T1000 (cell line): ENCODE data around the gene MAML3.

ENCODE experiments used
- DNase-seq: peaks from one replicate; lab custom pipeline; 2025; ENCODE audit warnings: mixed read lengths; lab: John Stamatoyannopoulos, UW

Gene MAML3

DNA sequence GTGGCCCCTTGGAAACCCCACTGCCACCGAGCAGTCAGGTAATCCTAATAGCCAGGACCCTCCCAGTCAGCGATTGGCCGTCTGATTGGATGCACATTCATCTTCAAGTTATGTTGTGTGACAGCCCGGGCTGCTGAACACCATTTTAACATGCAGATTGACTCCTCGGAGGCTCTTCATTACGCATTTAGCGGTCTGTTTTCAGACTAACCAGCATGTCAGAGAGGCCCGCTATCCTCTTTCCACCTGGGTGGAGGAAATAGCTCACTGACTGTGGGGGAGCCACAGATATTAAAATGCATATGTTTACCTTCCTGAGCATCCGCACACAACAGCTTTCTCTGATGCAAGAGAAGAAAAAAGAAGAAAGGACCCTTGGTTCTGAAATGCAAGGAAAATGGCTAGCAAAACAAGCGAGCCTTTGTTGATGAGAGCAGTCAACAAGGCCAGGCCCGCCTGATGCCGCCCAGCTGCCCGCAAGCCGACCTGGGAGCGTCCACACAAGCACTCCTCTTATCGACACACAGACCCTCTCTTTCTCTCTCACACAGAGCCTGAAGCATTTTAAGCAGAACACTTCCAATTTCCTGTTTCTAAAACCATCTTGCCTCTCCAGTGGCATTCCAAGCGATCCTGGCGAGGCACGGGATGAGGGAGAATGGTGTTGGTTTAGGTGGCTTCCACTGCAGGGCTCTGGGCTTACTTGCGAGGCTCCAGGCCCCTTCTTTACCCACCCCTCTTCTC lies 370.1 kb downstream of the MAML3 start:
- no peak for DNase-seq

DNA sequence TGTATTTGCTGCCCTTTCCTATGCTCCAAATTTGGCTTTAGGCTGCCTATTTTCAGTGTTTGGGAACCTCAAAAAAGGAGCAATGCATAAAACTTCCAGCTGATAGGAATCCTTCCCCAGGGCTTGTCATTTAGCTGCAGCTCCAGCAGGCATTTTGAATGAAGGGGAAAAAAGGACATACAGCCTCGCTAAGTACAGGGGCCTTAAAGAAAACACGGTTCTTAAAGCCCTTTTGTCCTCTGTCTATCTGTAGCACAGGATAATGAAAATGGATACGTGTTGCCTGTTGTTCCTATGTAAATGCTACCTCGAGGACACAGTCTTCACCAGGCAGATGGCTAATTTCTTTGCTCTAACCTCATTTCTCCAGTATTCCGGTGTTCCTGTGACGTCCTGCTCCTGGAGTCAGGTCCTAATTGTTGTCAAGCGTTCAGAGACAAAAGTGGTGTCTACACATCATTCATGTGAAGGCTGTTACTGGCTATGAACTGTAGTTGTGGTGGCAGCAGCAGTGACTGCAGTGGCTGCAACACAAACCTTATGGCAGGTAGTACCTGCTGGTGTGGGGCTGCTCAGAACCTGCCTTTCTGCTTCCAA lies 371.0 kb downstream of the MAML3 start:
- DNase-seq = no peak

DNA sequence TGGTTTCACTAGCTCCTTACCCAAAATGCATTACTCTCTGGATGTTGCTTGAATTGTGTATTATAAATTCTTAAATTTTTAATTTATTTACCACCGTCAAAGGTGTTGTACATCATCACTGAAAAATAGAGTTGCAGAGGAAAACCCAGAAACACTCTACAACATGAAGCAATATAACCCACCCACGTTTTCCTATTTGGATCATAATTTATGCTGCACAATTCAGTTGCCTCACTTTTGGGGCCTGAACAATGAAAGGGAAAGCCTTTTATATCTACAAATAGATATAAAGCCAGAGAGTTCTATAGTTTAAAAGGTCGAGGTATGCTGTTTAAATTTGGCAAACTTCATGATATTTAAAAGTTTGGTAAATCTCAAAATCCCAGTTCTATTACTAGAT lies 372.9 kb downstream of the MAML3 start:
- no peak for DNase-seq

DNA sequence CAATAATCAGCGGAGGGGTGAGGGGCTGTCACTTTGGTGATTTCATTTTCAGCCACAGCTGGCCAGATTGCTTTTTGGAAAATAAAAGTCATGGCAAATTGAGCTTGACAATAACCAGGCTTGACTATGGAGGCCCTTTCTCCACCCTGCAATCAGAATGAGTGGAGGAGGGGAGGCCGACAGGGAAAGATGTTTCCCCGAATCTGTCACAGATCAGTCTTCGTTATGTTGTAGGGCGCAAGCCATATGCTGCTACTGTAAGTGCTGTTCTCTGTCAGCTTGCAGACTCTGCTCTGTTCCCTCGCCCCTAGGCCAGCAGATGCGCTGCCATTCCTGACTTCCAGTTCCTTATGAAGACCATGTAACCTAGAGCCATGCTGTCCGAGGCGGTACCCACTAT lies 374.3 kb downstream of the MAML3 start:
- no peak for DNase-seq

DNA sequence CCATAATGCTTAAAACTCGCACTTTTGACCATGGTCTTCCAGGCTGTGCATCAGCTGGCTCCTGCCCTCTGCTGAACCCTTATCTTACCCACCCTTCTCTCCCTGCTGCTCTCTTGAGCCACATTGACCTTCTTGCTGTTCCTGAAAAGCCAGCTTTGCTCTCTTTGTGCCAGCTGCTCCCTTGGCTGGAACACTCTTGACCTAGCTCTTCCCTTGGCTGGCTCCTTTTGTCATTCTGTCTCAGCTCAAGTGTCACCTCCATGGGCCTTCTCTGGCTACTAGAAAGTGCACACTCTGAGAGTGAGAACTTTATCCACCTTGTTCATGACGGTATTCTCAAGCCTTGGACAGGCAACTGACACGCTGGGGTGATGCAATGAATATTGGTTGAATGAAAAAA lies 376.2 kb downstream of the MAML3 start:
- DNase-seq = no peak

DNA sequence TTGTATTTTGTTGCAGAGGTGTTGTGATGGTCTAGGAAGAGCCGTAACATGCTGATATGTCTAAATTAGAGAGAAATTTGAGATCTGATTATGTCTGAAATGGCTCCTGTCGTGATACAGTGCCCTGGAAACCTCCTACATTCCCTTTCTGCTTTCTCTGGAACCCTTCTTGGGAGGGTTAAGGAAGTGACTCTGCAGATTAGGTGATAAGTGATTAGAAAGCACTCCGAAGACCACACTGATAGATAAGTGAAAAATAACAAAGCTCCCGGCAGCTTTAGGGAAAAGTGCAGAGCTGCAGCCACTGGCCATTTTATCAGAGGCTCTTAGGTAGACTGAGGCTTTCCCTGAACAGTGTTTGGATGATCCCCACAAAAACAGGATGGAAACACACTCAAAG lies 377.7 kb downstream of the MAML3 start:
- DNase-seq = no peak

DNA sequence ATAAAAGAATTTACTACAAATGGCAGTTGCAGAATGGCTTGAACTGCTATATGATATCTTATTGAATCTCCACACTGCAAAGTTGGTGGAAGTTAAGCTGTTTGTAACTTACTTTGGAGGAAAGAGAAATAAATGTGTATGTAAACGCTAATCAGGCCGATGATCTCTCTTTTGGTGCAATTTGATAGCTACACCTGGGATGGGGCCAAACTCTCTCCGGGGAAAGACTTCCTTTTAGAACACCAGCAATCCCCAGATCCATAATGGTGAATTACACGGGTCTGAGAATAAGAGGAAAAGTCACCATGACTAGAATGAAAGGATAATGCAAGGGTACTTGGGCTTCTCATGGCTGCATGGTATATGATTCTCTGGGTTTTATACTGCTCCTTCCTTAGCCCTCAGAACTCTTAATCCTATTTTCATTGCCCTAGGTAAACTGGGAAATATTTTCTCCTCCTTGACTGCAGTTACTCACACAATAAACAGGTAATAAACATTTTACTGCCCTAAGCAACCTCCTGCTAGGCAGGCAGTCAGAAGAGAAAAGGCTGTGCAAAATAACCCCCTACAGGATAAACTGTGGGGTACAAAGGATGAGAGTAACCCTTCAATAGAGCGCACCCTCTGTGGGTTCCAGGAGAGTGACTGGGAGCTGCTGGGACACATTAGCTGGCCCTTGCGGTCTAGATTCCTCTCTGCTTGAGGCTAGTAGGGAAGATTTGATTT lies 379.1 kb downstream of the MAML3 start:
- DNase-seq = no peak

DNA sequence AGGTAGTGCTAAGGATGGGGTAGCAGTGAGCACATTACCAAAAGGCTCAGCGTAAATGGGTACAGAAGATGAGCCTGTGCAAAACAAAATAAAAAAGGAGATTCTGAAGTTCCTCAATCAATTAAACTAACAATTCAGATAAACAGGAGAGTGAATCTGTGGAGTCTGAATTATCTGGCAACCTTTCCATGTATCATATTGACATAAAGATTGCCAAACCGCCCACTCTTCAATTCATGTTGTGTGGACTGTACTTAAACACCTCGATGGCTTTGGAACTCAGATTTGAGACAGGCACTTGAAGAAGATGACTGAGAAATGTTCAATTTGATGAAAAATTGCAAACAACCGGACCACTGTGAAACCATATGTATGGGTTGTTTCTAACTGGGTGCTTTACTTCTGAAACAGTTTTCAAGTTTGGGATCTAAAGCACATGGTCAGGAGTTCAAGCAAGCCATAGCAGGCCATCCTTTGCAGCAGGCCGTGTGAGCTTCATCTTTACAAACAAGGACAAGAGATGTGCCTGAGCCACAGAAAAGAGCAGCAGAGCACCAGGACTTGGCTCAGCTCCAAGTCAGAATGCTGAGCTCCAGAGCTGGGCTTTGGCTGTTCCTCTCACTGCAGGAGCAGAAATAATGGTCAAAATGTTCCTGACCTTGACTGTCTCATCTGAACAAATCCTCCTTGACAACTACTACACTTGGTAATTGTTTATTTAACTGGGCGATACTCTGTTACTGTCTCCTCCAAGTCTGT lies 380.2 kb downstream of the MAML3 start:
- DNase-seq = no peak

DNA sequence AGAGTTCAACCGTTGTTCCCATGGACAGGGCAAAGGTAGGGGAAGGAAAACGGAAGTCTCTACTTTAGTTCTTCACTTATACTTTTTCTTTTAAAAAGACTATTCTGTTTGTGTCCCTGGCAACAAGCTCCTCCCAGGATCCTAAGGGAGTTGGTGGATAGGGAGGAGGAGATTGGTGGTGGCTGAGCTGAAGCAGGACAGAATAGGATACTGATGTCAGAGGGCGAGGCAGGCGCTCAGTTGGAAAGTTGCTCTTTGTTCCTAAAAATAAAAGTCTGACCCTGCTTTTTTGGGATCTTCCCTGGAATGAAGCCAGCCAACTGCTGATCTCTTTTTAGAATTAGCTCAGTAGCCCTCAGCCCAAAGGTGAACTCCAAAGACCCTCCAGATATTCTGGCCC lies 383.6 kb downstream of the MAML3 start:
- no peak for DNase-seq

DNA sequence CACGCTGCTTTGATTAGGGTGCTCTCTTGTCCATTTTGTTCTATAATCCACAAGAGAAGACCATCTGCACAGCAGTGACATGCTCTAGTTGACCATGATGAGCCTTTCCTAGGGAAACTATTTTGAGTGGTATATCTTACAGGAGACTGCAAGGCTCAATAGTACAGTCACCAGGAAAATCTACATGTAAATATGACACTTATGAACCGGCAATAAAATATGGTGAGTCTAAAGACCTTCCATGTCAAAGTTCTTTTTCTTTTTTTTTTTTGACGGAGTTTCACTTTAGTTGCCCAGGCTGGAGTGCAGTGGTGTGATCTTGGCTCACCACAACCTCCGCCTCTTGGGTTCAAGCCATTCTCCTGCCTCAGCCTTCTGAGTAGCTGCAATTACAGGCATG lies 384.6 kb downstream of the MAML3 start:
- DNase-seq = no peak

DNA sequence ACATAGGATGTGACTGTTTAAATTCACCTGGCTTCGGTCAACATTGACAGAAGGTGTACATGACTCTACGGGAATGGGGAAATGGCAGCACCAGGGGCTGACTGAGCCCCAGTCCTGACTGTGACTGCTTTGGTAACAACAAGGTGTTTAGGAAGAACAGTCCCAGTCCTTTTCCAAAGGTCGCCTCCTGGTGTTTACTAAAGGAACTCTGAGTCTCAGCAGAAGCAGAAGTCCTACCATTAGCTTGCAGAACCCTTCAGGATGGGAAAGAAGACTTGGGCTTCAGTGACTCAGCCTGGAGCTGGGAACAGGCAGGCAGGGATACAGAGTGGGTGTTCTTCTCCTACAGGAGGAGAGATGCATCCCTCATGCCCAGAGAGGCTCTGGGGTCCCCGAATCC lies 385.1 kb downstream of the MAML3 start:
- DNase-seq = no peak

DNA sequence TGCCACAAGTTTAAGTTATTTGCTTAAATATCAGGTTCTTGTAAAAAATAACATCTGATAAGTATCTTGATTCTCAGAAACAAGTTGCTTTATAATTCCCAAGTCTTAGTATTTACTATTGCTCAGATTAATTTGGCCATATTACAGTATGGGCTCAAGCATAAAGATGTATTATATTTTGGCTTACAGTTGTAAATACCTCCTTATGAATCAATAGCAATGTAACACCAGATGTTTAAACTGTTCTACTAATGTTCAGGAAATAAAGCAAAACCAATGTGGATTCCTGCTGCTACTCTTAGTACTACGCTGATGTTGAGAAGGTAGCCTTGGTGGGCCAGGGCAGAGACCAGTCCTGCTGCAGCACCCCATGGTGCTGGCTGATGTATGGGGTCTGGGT lies 385.6 kb downstream of the MAML3 start:
- no peak for DNase-seq

DNA sequence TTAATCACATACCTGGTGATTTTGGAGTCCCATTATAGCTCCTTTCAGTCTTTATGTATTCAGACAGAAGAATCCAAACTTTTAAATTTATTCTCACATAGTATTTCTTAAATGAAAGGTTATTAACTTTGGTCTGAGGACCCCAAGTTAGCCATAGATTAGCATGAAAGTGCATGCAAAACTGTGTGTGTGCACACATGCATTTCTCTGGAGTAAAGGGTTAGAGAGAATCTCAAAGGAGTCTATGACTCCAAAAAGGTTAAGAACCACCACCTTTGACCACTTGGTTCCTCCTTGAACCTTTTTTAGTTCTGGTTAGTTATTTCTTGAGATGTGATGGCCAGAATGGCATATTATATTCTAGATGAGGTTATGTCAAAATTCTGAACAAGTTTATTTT lies 386.4 kb downstream of the MAML3 start:
- DNase-seq = no peak

DNA sequence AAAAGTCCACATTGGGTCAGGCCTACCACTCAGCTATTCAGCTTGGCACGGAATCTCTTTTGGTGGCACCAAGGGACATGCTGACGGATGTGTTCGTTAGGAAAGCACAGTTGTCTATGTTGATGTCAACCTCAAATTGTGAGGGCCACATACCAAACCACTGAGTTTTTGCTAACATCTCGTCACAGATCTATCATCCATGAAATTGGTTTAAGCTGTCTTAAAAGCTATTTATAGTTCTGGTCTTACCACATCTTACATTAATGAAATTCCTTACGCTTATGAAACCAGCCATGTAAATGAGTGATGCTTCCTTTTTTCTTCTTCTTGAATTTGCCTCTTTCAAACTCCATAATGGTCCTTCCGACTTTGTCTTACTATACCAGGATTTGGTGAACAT lies 386.8 kb downstream of the MAML3 start:
- no peak for DNase-seq

DNA sequence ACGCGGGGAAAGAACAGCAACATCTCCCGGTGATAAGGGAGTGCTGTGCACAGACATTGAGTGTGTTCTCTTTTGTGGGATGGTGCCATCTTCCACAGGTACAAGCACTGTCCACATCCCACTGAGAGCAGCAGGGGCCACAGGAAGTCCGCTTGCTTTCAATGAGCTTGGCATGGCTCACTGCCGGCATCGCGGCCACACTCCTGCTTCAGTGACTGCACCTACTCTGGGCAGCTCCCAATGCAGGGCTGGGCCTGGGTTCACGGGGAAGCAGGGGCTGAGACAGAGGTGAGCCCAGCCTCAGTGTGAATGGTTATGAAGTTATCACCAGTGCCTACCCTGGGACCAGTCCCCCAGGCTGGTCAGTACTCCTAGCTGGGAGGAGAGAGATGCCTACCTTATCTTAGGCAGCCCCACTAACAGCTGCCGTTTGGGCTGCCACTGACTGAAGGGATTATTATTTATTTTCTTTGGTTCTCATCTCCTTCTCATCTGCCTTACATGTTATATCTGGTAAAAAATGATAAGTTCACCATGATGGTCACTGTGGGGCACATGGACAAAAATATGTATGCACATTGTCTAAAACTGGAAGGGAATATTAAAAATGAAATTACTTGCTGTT lies 389.2 kb downstream of the MAML3 start:
- no peak for DNase-seq

DNA sequence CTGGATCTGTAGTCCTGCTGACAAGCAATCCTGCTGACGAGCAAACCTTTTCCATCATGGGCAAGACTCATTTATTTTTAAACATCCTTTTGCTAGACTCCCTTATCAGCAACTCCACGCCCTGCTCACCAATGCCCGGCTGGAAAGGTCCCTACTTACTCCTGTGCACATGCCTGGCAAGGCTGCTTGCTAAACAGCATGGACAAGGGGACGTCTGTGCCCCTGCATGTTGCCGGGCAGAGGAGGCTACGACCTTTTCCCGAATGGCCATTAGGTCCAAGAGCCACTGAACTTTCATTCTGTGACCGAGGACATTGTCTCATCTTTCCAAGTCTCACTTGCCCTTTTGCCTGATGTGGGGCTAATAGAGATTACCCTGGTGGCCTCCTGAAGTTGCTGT lies 389.8 kb downstream of the MAML3 start:
- no peak for DNase-seq

DNA sequence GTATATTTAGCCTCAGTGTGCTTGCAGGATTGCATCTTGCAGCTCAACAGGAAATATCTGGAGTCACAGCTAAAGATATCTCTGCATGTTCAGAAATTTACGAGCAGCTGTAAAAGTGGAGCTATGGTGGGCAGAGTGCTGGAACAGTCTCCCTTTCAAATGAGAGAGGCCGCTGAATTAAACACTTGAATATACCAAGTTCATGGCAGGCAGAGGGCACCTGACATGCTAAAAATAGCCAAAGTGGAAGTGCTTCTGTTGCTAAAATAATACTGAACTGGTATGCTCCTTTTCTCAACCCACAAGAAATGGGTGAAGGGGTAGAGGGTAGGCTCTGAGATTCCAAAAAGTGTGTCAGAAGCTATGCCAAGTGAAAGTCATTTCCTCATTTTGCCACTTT lies 390.3 kb downstream of the MAML3 start:
- no peak for DNase-seq

DNA sequence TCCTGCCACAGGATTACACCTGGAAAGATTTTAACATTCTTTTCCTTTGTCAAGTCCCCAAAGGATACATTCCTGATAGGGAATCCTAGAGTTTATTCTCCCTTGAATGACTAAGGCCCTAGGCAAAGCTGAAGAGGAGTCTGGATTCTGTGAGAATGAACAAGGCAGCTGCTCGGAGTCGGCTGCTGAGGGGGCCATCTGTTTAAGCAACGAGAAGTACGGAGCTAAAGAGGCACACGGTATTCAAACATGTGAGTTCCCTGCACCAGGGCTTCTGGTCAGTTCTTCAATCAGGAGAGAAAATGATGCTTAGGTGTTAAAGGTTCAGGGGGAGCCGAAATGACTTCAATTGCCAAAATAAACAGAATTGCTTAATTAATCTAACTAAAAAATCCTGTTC lies 390.8 kb downstream of the MAML3 start:
- no peak for DNase-seq

DNA sequence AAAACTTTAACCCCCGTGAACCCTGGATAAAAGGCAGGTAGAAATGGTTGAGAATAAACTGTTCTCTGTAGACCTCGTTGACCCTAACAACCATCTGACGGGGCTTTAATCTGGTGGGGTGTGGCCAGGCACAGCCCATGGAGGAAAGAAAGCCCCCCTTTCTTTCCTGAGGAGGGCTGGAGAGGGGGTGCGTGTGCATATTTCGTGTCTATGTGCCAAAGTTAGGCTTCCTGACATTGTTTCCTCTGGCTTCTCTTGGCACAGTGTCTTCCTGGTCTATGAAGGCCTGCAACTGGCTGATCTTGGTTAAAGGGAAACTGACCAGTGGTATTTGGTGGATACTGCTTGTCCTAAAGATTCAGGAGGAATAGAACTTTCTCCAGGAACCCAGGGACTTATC lies 391.3 kb downstream of the MAML3 start:
- no peak for DNase-seq

DNA sequence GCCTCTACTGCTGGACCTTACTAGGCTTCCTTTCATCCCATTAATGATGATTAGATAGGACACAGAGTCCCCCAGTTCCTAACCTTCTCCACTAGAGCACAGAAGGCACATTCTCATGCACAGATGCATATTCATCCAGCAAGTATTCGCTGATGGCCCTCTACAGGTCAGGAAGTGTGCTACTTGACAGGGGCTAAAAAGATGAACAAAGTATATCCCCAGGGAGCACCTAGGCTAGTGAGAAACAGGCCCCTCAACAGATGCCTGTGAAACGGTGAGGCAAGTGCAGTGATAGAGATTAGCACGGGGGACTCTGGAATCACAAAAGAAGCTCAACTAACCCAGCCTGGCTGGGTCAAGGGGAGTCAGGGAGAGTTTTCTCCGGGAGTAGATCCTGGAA lies 392.5 kb downstream of the MAML3 start:
- no peak for DNase-seq

DNA sequence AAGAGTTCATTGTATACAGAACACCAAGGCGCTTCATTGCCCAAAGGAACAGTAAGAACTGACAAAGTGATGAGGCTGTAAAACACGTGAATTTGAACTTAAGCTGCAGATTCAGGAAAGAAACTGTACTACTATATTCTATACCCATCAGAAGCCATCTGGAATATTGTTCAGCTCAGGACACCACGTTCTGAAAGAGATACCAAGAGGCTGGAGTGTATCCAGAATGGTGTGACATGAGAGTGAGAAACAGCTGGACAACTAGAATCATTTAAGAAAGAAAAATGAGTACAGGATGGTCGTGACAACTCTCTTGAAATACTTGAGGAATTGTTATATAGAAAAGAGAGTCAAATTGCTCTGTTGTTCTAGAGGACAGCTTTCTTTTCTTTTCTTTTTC lies 393.4 kb downstream of the MAML3 start:
- DNase-seq = no peak

DNA sequence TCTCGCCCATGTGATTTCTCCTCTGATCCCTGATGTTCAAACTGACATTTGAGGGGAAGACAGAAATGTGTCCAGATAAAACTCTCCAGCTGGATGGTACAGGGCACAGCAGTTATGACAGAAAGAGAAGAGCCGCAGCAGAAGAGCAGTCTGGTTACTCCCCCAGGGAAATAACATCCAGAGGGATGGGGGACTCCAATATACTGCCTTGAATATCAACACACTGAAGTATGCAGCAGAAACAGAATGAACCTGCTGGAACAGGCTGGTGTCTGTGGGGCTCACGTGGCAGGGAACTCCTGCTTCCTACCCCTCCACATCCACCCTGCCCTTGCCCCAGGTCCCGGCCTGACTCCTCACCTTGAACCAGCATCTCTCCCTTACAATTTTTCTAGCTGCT lies 394.9 kb downstream of the MAML3 start:
- DNase-seq = no peak
